ENCODE data around the gene SPSB4. TPM values are rescaled to one million over a fixed set of nuclear protein-coding genes. Genes with fewer than 3 reads are reported as not detected.
"Not testable (repeated sequence)": the region's sequence is repeated elsewhere in the genome, so short reads cannot be mapped to it uniquely, and the experiment has no call there.

Gene SPSB4
- total RNA-seq, 1 donor from 2014 or later = not detected

DNA sequence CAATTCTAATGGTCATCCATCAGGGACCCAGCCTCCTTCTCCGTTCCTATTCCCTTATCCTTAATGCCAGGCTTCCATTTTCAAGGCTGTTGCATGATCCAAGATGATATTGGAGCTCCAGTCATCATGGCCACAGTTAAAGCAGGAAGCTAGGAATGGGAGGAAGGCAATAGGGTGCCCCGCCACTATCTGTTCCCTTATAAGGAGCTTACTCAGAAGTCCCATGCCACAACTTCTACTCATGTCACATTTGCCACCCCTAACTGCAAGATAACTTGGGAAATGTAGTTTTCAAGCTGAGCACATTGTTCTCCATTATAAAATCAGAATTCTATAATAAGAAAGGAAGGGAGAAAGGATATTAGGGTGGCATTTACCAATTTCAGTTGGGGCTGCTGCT is 38.6 kb upstream of the SPSB4 start:
- Mint-ChIP-seq H3K27me3 (peaks cover 29% of the 10 kb centered on the region), H3K4me3 (no peak overlapping the region), H3K27ac (no peak overlapping the region), H3K4me1 (peaks cover 7% of the 10 kb centered on the region), H3K36me3 (ENCODE audit: low read depth) (no peaks in the 10 kb centered on the region), H3K9me3 (no peaks in the 10 kb centered on the region)
- POLR2A ChIA-PET = no interaction called here
- no peak for DNase-seq
- intact Hi-C loops (cut with micrococcal nuclease) = no loop called here
- TF ChIP-seq, protein P1, sequence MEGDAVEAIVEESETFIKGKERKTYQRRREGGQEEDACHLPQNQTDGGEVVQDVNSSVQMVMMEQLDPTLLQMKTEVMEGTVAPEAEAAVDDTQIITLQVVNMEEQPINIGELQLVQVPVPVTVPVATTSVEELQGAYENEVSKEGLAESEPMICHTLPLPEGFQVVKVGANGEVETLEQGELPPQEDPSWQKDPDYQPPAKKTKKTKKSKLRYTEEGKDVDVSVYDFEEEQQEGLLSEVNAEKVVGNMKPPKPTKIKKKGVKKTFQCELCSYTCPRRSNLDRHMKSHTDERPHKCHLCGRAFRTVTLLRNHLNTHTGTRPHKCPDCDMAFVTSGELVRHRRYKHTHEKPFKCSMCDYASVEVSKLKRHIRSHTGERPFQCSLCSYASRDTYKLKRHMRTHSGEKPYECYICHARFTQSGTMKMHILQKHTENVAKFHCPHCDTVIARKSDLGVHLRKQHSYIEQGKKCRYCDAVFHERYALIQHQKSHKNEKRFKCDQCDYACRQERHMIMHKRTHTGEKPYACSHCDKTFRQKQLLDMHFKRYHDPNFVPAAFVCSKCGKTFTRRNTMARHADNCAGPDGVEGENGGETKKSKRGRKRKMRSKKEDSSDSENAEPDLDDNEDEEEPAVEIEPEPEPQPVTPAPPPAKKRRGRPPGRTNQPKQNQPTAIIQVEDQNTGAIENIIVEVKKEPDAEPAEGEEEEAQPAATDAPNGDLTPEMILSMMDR (IDR thresholded peaks at IDR 0.05) = no peak
- CTCF ChIA-PET = interaction anchor here (1.1 kb wide), 1 partner anchor 11 kb away, joined by 3 read pairs; no protein-coding TSS in a partner anchor
- no peak for ATAC-seq (ENCODE audit: low read depth)

DNA sequence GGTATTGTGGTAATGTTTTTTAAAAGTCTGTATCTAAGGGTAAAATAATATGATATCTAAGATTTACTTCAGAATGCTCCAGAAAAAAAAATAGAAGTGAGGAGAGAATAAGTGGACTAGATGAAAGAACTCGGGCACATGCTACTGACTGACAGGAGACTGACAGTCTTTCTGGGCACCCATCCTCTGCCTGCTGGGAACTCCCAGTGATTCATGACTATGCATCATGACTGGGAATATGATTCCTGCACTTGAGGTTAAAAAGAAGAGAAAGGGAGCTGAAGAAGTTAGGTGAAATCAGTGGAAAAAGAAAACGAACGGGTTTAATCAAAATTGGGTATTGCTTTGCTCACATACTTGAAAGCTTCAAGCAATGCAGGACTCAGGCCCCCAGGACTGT is 35.7 kb upstream of the SPSB4 start:
- TF ChIP-seq, protein P1 (IDR thresholded peaks at IDR 0.05) = no peak
- peaks cover 3% of the 10 kb centered on the region for H3K9me3 Mint-ChIP-seq

DNA sequence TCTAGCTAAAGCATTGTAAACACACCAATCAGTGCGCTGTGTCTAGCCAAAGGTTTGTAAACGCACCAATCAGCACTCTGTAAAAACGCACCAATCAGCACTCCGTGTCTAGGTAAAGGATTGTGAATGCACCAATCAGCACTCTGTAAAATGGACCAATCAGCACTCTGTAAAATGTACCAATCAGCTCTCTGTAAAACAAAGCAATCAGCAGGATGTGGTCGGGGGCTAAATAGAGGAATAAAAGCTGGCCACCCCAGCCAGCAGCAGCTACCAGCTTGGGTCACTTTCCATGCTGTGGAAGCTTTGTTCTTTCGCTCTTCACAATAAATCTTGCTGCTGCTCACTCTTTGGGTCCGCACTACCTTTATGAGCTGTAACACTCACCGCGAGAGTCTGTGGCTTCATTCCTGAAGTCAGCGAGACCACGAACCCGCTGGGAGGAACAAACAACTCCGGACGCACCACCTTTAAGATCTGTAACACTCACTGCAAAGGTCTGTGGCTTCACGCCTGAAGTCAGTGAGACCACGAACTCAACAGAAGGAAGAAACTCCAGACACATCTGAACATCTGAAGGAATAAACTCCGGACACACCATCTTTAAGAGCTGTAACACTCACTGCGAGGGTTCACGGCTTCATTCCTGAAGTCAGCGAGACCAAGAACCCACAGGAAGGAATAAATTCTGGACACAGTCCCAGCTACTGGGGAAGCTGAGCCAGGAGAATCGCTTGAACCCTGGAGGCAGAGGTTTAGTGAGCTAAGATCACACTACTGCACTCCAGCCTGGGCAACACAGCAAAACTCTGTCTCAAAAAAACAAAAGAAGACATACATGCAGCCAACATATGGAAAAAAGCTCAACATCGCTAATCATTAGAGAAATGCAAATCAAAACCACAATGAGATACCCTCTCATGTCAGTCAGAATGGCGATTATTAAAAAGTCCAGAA is 33.5 kb upstream of the SPSB4 start:
- H3K9me3 Mint-ChIP-seq; intact Hi-C loops (cut with micrococcal nuclease); POLR2A ChIA-PET; ATAC-seq (ENCODE audit: low read depth); H3K4me1 Mint-ChIP-seq; H3K27ac Mint-ChIP-seq; CTCF ChIA-PET; H3K27me3 Mint-ChIP-seq; DNase-seq; H3K4me3 Mint-ChIP-seq; H3K36me3 Mint-ChIP-seq (ENCODE audit: low read depth): not testable (repeated sequence)

More for the DNA sequence above, 35.7 kb upstream of the SPSB4 start:
- DNase-seq (no peak), ATAC-seq (ENCODE audit: low read depth) (no peak)
- no peak overlapping the region for H3K27ac Mint-ChIP-seq
- CTCF ChIA-PET = no interaction called here
- H3K36me3 Mint-ChIP-seq (ENCODE audit: low read depth) = no peaks in the 10 kb centered on the region
- intact Hi-C loops (cut with micrococcal nuclease) = no loop called here
- H3K4me1 Mint-ChIP-seq = peaks cover 9% of the 10 kb centered on the region
- H3K27me3 Mint-ChIP-seq = peaks cover 18% of the 10 kb centered on the region
- no peak overlapping the region for H3K4me3 Mint-ChIP-seq
- POLR2A ChIA-PET = no interaction called here

DNA sequence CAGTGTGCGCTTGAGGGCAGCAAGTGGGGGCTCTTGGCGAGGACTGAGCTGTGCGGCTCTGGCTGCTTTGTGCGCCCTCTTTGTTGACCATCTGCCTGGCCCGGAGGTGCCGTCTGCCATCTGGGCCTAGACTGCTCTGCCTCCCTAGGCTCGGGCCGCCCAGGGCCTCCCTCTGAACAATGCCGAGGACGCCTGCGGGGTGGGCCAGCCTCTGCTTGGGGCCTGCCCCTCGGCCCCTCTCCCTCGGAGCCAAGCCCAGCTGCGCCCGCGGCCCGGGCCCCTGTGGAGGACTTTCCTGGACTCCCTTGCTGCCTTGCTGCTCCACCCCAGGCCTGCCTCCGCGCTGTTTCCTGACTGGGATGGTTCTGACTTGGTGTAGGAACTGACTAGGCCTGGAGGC is 31.9 kb upstream of the SPSB4 start:
- intact Hi-C loops (cut with micrococcal nuclease) = no loop called here
- Mint-ChIP-seq H3K9me3 (peaks cover 3% of the 10 kb centered on the region), H3K27me3 (peaks cover 3% of the 10 kb centered on the region), H3K36me3 (ENCODE audit: low read depth) (no peaks in the 10 kb centered on the region), H3K4me1 (peaks cover 5% of the 10 kb centered on the region), H3K27ac (no peak overlapping the region), H3K4me3 (no peak overlapping the region)
- POLR2A ChIA-PET = no interaction called here
- ATAC-seq (ENCODE audit: low read depth) (no peak), DNase-seq (no peak)
- CTCF ChIA-PET = no interaction called here
- TF ChIP-seq, protein P1 (IDR thresholded peaks at IDR 0.05) = no peak

DNA sequence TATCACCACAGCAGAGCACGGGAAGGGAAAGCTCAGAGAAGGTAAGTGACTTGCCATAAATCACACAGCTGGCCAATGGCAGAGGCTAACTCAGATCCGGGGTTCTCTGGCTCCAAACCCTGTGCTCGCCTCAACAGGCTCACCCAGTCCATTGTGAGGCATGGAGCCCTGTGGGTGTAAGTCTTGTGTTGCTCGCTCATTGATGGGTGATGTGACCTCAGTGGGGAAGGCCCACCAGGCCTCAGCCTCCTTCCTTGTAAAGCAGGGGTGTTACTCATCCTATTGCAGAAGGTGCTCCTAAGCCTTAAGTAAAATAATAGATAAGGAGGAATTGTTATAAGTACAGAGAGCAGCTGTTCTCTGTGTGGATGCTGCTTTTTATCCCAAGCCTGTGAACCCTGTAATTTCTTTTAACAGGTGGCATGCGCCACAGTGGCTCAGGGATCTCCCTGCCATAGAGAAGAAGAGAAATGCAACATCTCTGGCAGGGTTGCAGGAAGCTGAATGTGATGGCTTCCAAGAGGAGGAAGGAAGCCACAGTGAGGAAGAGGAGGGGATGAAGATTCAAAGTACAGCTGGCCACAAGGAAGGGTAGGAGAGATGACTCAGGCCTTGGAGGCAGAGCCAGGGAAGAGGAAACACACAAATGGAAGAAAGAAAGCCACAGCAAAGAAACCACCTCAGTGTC is 30.9 kb upstream of the SPSB4 start:
- TF ChIP-seq, protein P1 (IDR thresholded peaks at IDR 0.05) = no peak

More for the DNA sequence above, 30.9 kb upstream of the SPSB4 start:
- intact Hi-C loops (cut with micrococcal nuclease) = no loop called here
- Mint-ChIP-seq H3K27me3 (peaks cover 3% of the 10 kb centered on the region), H3K36me3 (ENCODE audit: low read depth) (no peaks in the 10 kb centered on the region), H3K4me3 (no peak overlapping the region), H3K4me1 (peaks cover 5% of the 10 kb centered on the region), H3K9me3 (peaks cover 3% of the 10 kb centered on the region), H3K27ac (no peak overlapping the region)
- DNase-seq (no peak), ATAC-seq (ENCODE audit: low read depth) (no peak)
- CTCF ChIA-PET = no interaction called here
- POLR2A ChIA-PET = no interaction called here

All from activated B cell treated with CpG ODN at 0.5 μM for 24 hours (primary cell).